NCI-H510A (cell line): ENCODE measurements around the gene CDC42EP4.

Source experiments
- DNase-seq: peaks from one replicate; lab custom pipeline; 2025; lab: John Stamatoyannopoulos, UW

CDC42EP4 gene

GRCh38 chr17:73250851-73251640 lies 60.8 kb downstream of the CDC42EP4 start:
- DNase-seq = no peak

GRCh38 chr17:73249700-73250099 lies 62.1 kb downstream of the CDC42EP4 start:
- DNase-seq = no peak

- no peak for DNase-seq
Observed at GRCh38 chr17:73248532-73248931, 63.3 kb downstream of the CDC42EP4 start.

GRCh38 chr17:73247726-73248125 lies 64.1 kb downstream of the CDC42EP4 start:
- DNase-seq = no peak

GRCh38 chr17:73240561-73240960 lies 71.2 kb downstream of the CDC42EP4 start:
- DNase-seq = no peak

GRCh38 chr17:73237714-73238113 lies 74.1 kb downstream of the CDC42EP4 start:
- no peak for DNase-seq

- no peak for DNase-seq
Observed at GRCh38 chr17:73234736-73235135, 77.1 kb downstream of the CDC42EP4 start.
